SU-DHL-6 (cell line): ENCODE measurements around the gene AKNA.

ENCODE experiments used
- CTCF ChIP-seq: fragments of 200-600 bp; sonication (generic); IDR thresholded peaks from one replicate; pipeline ENCODE4 v1.5.1; 2017; ENCODE audit warnings: antibody characterized with exemption, mild to moderate bottlenecking, low read length, moderate library complexity; ENCODE audit not compliant: insufficient read depth, poor library complexity, severe bottlenecking
- EZH2phosphoT487 ChIP-seq: fragments of 200-600 bp; sonication (generic), shearing (Covaris generic); conservative IDR thresholded peaks from 2 replicates; pipeline ENCODE4 v1.6.1; 2018; ENCODE audit warnings: mild to moderate bottlenecking, antibody characterized with exemption, low read length, moderate library complexity, mixed read lengths

GRCh38 chr9:114376586-114377445 lies 11.0 kb downstream of the AKNA start:
- TF ChIP-seq CTCF (no peak), EZH2phosphoT487 (no peak)
